IMR-90 (cell line): ENCODE results near the gene ABCC4.
"Not testable (repeated sequence)": the region's sequence is repeated elsewhere in the genome, so short reads cannot be mapped to it uniquely, and the experiment has no call there.

Experiments used
- BHLHE40 ChIP-seq: fragments of 150-350 bp; IDR thresholded peaks from 2 replicates; pipeline ENCODE4 v1.6.1; 2016; ENCODE audit warnings: mild to moderate bottlenecking, low read depth, low read length
- CEBPB ChIP-seq: IDR thresholded peaks from 2 replicates; pipeline ENCODE4 v1.6.1; 2012; ENCODE audit warnings: low read depth, low read length, improper control_type of control experiment
- CTCF ChIP-seq: conservative IDR thresholded peaks from 2 replicates; pipeline ENCODE4 v1.5.1; 2012; ENCODE audit warnings: mild to moderate bottlenecking, low read depth, low read length, improper control_type of control experiment
- FOS ChIP-seq: fragments of 150-350 bp; IDR thresholded peaks from 2 replicates; pipeline ENCODE4 v1.6.1; 2016; ENCODE audit warnings: low read depth, low read length
- MAFK ChIP-seq: IDR thresholded peaks from 2 replicates; pipeline ENCODE4 v1.6.1; 2012; ENCODE audit warnings: low read depth, low read length, improper control_type of control experiment
- MAZ ChIP-seq: IDR thresholded peaks from 2 replicates; pipeline ENCODE4 v1.6.1; 2012; ENCODE audit warnings: low read depth, mild to moderate bottlenecking, low read length, improper control_type of control experiment, moderate library complexity, borderline replicate concordance
- MXI1 ChIP-seq: IDR thresholded peaks from 2 replicates; pipeline ENCODE4 v1.6.1; 2012; ENCODE audit warnings: low read depth, mild to moderate bottlenecking, low read length, moderate library complexity, borderline replicate concordance
- POLR2A ChIP-seq: IDR thresholded peaks from 2 replicates; pipeline ENCODE4 v1.6.1; 2012; ENCODE audit warnings: mild to moderate bottlenecking, low read depth, low read length
- RAD21 ChIP-seq: IDR thresholded peaks from 2 replicates; pipeline ENCODE4 v1.6.1; 2012; ENCODE audit warnings: low read length, improper control_type of control experiment
- RCOR1 ChIP-seq: IDR thresholded peaks from 2 replicates; pipeline ENCODE4 v1.6.1; 2012; ENCODE audit warnings: mild to moderate bottlenecking, low read length, improper control_type of control experiment; ENCODE audit not compliant: insufficient replicate concordance
- RFX5 ChIP-seq: IDR thresholded peaks from 2 replicates; pipeline ENCODE4 v1.8.0; 2012; ENCODE audit warnings: low read depth, mild to moderate bottlenecking, low read length, moderate library complexity
- SMC3 ChIP-seq: fragments of 150-350 bp; IDR thresholded peaks from 2 replicates; pipeline ENCODE4 v1.6.1; 2016; ENCODE audit warnings: low read depth, mild to moderate bottlenecking, antibody characterized with exemption, low read length, moderate library complexity
- USF2 ChIP-seq: fragments of 150-350 bp; IDR thresholded peaks from 2 replicates; pipeline ENCODE4 v1.6.1; 2017; ENCODE audit warnings: mild to moderate bottlenecking, antibody characterized with exemption, low read length, low read depth
- TF ChIP-seq, protein P1 (sequence below): fragments of 150-350 bp; IDR thresholded peaks from 2 replicates; pipeline ENCODE4 v1.6.1; 2016; ENCODE audit warnings: low read depth, mild to moderate bottlenecking, low read length, moderate library complexity, borderline replicate concordance

DNA sequence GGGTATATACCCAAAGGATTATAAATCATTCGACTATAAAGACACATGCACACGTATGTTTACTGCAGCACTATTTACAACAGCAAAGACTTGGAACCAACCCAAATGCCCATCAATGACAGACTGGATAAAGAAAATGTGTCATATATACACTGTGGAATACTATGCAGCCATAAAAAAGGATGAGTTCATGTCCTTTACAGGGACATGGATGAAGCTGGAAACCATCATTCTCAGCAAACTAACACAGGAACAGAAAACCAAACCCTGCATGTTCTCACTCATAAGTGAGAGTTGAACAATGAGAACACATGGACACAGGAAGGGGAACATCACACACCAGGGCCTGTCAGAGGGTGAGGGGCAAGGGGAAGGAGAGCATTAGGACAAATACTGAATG lies 102.6 kb downstream of the ABCC4 start:
- TF ChIP-seq POLR2A, CEBPB, CTCF, RAD21, MAFK, BHLHE40, MXI1, FOS, MAZ, USF2, SMC3, RCOR1, RFX5: not testable (repeated sequence)
- TF ChIP-seq, protein P1, sequence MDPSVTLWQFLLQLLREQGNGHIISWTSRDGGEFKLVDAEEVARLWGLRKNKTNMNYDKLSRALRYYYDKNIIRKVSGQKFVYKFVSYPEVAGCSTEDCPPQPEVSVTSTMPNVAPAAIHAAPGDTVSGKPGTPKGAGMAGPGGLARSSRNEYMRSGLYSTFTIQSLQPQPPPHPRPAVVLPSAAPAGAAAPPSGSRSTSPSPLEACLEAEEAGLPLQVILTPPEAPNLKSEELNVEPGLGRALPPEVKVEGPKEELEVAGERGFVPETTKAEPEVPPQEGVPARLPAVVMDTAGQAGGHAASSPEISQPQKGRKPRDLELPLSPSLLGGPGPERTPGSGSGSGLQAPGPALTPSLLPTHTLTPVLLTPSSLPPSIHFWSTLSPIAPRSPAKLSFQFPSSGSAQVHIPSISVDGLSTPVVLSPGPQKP = not testable (repeated sequence)
